ENCODE measurements around the gene NFX1. TPM values are rescaled to one million over a fixed set of nuclear protein-coding genes. Genes with fewer than 3 reads are reported as not detected.
"Not testable (repeated sequence)": the region's sequence is repeated elsewhere in the genome, so short reads cannot be mapped to it uniquely, and the experiment has no call there.

NFX1 gene
- total RNA-seq, 6 donors from 2014 or later, result 37.0 to 75.4 (median 54.1) TPM

GRCh38 chr9:33402371-33402770 is 112.1 kb downstream of the NFX1 start, which contains the start of gene AQP7:
TSS of gene AQP7 (minus strand) at chr9:33402568. CDS start at chr9:33401262, 1,306 bp downstream.
- Histone ChIP-seq H3K27ac (peak within 1 kb of the TSS in 2 of 4 donors; percentile 32 to 43), H3K4me1 (peaks cover 15 to 27% (median 17%) of the 10 kb centered on the region in 4 donors)
- ATAC-seq (ENCODE audit: low FRiP score in 2 of 2); H3K36me3 ChIP-seq; H3K4me3 ChIP-seq; H3K9me3 ChIP-seq; H3K27me3 ChIP-seq: not testable (repeated sequence)
- DNase-seq, result peak in 1 of 2 donors; percentile 72
- WGBS, 2 donors, result 79 to 90% methylated on average over 7 of the region's 10 CpGs

GRCh38 chr9:33403941-33404787 is 113.8 kb downstream of the NFX1 start:
- peak overlapping the region in 2 of 4 donors; percentile 27 to 60 for H3K27ac ChIP-seq
- H3K4me1 ChIP-seq, result peaks cover 15 to 27% (median 17%) of the 10 kb centered on the region in 4 donors
- TF ChIP-seq POLR2AphosphoS5 (IDR thresholded peaks at IDR 0.05) (no peak), EP300 (IDR thresholded peaks at IDR 0.05) (no peak), CTCF (IDR thresholded peaks at IDR 0.05) (no peak), POLR2A (IDR thresholded peaks at IDR 0.05) (no peak)
- no peaks in the 10 kb centered on the region for H3K27me3 ChIP-seq
- H3K36me3 ChIP-seq, result no peaks in the 10 kb centered on the region
- no peak overlapping the region for H3K4me3 ChIP-seq
- no peaks in the 10 kb centered on the region for H3K9me3 ChIP-seq
- DNase-seq, result no peak
- WGBS, 2 donors, result 79 to 86% methylated on average over 11 to 17 of the region's 17 CpGs
- peak in 1 of 2 donors; percentile 61 for ATAC-seq (ENCODE audit: low FRiP score in 2 of 2)

- peak in 1 of 2 donors; percentile 56 for ATAC-seq (ENCODE audit: low FRiP score in 2 of 2)
- peak overlapping the region in 2 of 4 donors; percentile 27 to 60 for H3K27ac ChIP-seq
- 88 to 94% methylated on average over 4 of the region's 4 CpGs for WGBS, 2 donors
Measured at GRCh38 chr9:33404788-33405362, 114.6 kb downstream of the NFX1 start.

GRCh38 chr9:33407061-33407460 is 116.7 kb downstream of the NFX1 start:
- no peak for ATAC-seq (ENCODE audit: low FRiP score in 2 of 2)
- Histone ChIP-seq H3K27ac (no peak overlapping the region), H3K9me3 (no peaks in the 10 kb centered on the region), H3K27me3 (no peaks in the 10 kb centered on the region), H3K36me3 (no peaks in the 10 kb centered on the region), H3K4me1 (peaks cover 15 to 27% (median 17%) of the 10 kb centered on the region in 4 donors), H3K4me3 (no peak overlapping the region)
- WGBS, 2 donors, result 99 to 100% methylated on average over 3 of the region's 3 CpGs
- TF ChIP-seq EP300 (IDR thresholded peaks at IDR 0.05) (no peak), POLR2AphosphoS5 (IDR thresholded peaks at IDR 0.05) (no peak)
- no peak for DNase-seq

More at GRCh38 chr9:33404788-33405362, 114.6 kb downstream of the NFX1 start:
- TF ChIP-seq POLR2A (IDR thresholded peaks at IDR 0.05) (no peak), POLR2AphosphoS5 (IDR thresholded peaks at IDR 0.05) (no peak), CTCF (IDR thresholded peaks at IDR 0.05) (no peak), EP300 (IDR thresholded peaks at IDR 0.05) (no peak)
- Histone ChIP-seq H3K4me3 (no peak overlapping the region), H3K9me3 (no peaks in the 10 kb centered on the region), H3K4me1 (peaks cover 15 to 27% (median 17%) of the 10 kb centered on the region in 4 donors), H3K27me3 (no peaks in the 10 kb centered on the region), H3K36me3 (no peaks in the 10 kb centered on the region)
- DNase-seq, result no peak

GRCh38 chr9:33408087-33408486 is 117.8 kb downstream of the NFX1 start:
- Histone ChIP-seq H3K4me1 (peaks cover 13 to 25% (median 16%) of the 10 kb centered on the region in 4 donors), H3K36me3 (no peaks in the 10 kb centered on the region), H3K27me3 (no peaks in the 10 kb centered on the region), H3K9me3 (no peaks in the 10 kb centered on the region), H3K4me3 (no peak overlapping the region), H3K27ac (no peak overlapping the region)
- DNase-seq, result no peak
- 88% methylated on average over 5 of the region's 5 CpGs; no CpG with 5 or more reads in 1 of the 2 donors for WGBS, 2 donors
- peak in 1 of 2 donors; percentile 21 for ATAC-seq (ENCODE audit: low FRiP score in 2 of 2)
- TF ChIP-seq POLR2AphosphoS5 (IDR thresholded peaks at IDR 0.05), result no peak
- TF ChIP-seq POLR2A (IDR thresholded peaks at IDR 0.05), result no peak
- TF ChIP-seq EP300 (IDR thresholded peaks at IDR 0.05), result no peak
- no peak for TF ChIP-seq CTCF (IDR thresholded peaks at IDR 0.05)

All from upper lobe of left lung (tissue), 6 donors.